ENCODE data around the gene GUCA1A.
"Not testable (repeated sequence)": the region's sequence is repeated elsewhere in the genome, so short reads cannot be mapped to it uniquely, and the experiment has no call there.

GUCA1A gene

GRCh38 chr6:42210551-42210950 lies 37.4 kb downstream of the GUCA1A start:
- no peak for TF ChIP-seq CTCF (IDR thresholded peaks at IDR 0.05)
- no peak for DNase-seq (ENCODE audit: low spot score)
- Histone ChIP-seq H3K4me3 (no peak overlapping the region), H3K27ac (no peak overlapping the region)

DNA sequence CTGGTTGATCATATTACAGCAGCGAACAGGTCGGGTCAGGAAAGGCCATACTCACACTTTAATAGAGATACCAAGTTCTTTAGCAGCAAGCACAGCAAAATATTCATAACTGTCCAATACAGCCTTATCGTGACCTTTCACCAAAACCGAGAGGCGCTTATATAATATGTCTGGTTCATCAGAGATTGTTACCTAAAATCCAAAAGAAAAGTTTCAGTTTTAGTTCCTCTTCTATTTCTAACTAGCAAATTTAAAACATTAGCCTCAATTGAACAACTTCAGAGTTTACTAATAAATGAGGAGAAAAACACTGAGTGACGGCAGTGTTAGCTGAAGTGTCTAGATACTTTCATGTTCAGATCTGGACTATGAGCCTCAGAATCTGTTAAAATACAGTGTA lies 38.6 kb downstream of the GUCA1A start:
- no peak for DNase-seq (ENCODE audit: low spot score)
- no peak overlapping the region for H3K4me3 ChIP-seq
- no peak overlapping the region for H3K27ac ChIP-seq
- no peak for TF ChIP-seq CTCF (IDR thresholded peaks at IDR 0.05)

GRCh38 chr6:42212442-42212841 lies 39.3 kb downstream of the GUCA1A start:
- no peak for DNase-seq (ENCODE audit: low spot score)
- no peak overlapping the region for H3K4me3 ChIP-seq
- TF ChIP-seq CTCF (IDR thresholded peaks at IDR 0.05): no peak
- H3K27ac ChIP-seq: no peak overlapping the region

DNA sequence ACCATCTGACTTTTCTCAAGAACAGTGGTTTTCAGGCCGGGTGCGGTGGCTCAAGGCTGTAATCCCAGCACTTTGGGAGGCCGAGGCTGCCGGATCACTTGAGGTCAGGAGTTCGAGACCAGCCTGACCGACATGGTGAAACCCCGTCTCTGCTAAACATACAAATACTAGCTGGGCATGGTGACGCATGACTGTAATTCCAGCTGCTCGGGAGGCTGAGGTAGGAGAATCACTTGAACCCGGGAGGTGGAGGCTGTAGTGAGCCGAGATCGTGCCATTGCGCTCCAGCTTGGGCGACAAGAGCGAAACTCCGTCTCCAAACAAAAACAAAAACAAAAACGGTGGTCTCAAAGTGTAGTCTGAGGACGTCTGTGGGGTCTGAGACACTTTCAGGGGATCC lies 43.3 kb downstream of the GUCA1A start:
- not testable (repeated sequence) for H3K27ac ChIP-seq; DNase-seq (ENCODE audit: low spot score)
- H3K4me3 ChIP-seq: peak overlapping the region; percentile 83

DNA sequence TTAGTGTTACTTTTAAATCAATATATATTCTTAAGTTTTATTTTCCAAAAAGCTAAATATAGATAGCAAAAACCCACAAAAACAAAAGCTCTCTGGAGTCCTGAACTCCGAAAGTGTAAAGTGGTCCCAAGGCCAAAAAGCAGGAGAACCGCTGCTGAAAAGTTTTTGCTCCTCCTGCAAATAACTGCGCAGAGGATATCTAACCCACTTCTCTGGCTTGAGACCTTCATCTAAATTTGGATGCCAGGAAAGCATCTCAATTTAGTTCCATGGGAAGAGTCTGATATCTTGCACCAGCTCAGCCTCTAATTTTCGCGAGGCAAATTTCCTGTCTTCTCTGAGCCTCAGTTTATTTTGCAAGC lies 44.0 kb downstream of the GUCA1A start:
- H3K4me3 ChIP-seq: peak overlapping the region; percentile 83
- H3K27ac ChIP-seq: peak overlapping the region; percentile 44 to 80
- TF ChIP-seq CTCF (IDR thresholded peaks at IDR 0.05): no peak
- DNase-seq (ENCODE audit: low spot score): no peak

DNA sequence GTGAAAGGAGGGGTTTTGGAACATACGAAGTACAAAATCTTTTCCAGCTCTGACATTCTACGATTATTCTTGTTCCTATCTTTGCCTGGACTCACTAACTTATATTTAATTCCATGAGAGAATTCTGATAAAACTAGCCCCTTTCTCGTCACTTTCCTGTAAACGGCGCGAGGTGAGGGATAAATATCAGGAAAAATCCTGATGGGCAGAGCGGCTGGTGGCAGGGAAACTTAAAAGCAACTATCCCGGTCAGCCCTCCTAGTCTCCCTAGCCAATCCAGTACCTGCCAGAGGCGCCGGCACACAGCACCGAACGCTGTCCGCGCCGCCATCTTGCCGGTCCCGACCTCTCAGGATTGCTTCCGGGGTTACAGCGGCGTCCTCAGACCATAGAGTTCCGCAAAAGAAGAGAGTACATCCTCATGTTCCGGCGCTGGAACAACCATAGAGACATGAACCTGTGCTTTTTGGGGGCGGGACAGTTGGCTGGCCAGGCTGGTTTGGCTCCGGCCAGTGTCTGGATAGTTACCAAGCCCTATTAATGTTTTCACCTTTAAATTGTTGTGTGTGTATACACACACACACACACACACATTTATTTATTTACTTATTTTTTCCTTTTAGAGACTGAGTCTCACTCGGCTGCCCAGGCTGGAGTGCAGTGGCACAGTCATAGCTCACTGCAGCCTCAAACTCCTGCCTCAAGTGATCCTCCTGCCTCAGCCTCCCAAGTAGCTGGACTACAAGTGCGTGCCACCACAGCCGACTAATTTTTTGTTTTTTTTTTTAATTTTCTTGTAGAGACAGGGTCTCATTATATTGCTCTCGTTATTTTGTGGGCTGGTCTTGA lies 44.6 kb downstream of the GUCA1A start, which contains the start of gene MRPS10:
MRPS10 (minus strand) TSS at position 343 of the 849 bp plus-strand sequence; CDS start at position 331, 12 bp downstream.
- no peak for TF ChIP-seq CTCF (IDR thresholded peaks at IDR 0.05)
- peak within 1 kb of the TSS; percentile 83 for H3K4me3 ChIP-seq
- peak within 1 kb of the TSS; percentile 44 to 80 for H3K27ac ChIP-seq
- DNase-seq (ENCODE audit: low spot score): peak; percentile 93

GRCh38 chr6:42220807-42221206 lies 47.6 kb downstream of the GUCA1A start:
- no peak for DNase-seq (ENCODE audit: low spot score)
- Histone ChIP-seq H3K27ac (no peak overlapping the region), H3K4me3 (no peak overlapping the region)
- TF ChIP-seq CTCF (IDR thresholded peaks at IDR 0.05): no peak
